ENCODE data around the gene CNIH2.

The CNIH2 gene

GRCh38 chr11:66277471-66278362 lies at the start of gene CNIH2:
Gene CNIH2 (plus strand): TSS chr11:66278175. CDS start chr11:66278457, 282 bp downstream.
- TF ChIP-seq CTCF (IDR thresholded peaks at IDR 0.05; ENCODE audit: low read depth, low read length, missing control alignments): no peak
- no peak for DNase-seq (ENCODE audit: low read depth)
- no peak within 1 kb of the TSS for H3K4me3 ChIP-seq (ENCODE audit: low read depth, low read length)

- no peak for DNase-seq (ENCODE audit: low read depth)
- TF ChIP-seq CTCF (IDR thresholded peaks at IDR 0.05; ENCODE audit: low read depth, low read length, missing control alignments): no peak
Observed at GRCh38 chr11:66228521-66228920, 49.5 kb upstream of the CNIH2 start.

GRCh38 chr11:66230156-66230555 lies 47.8 kb upstream of the CNIH2 start:
- no peak for DNase-seq (ENCODE audit: low read depth)
- TF ChIP-seq CTCF (IDR thresholded peaks at IDR 0.05; ENCODE audit: low read depth, low read length, missing control alignments): no peak
- H3K4me3 ChIP-seq (ENCODE audit: low read depth, low read length): no peak overlapping the region

More at GRCh38 chr11:66228521-66228920, 49.5 kb upstream of the CNIH2 start:
- H3K4me3 ChIP-seq (ENCODE audit: low read depth, low read length): no peak overlapping the region

- TF ChIP-seq CTCF (IDR thresholded peaks at IDR 0.05; ENCODE audit: low read depth, low read length, missing control alignments): no peak
- DNase-seq (ENCODE audit: low read depth): no peak
Observed at GRCh38 chr11:66230978-66231377, 47.0 kb upstream of the CNIH2 start.

GRCh38 chr11:66231561-66231960 lies 46.4 kb upstream of the CNIH2 start:
- no peak overlapping the region for H3K4me3 ChIP-seq (ENCODE audit: low read depth, low read length)
- TF ChIP-seq CTCF (IDR thresholded peaks at IDR 0.05; ENCODE audit: low read depth, low read length, missing control alignments): no peak
- no peak for DNase-seq (ENCODE audit: low read depth)

More at GRCh38 chr11:66230978-66231377, 47.0 kb upstream of the CNIH2 start:
- no peak overlapping the region for H3K4me3 ChIP-seq (ENCODE audit: low read depth, low read length)

- TF ChIP-seq CTCF (IDR thresholded peaks at IDR 0.05; ENCODE audit: low read depth, low read length, missing control alignments): no peak
- DNase-seq (ENCODE audit: low read depth): no peak
- no peak overlapping the region for H3K4me3 ChIP-seq (ENCODE audit: low read depth, low read length)
Observed at GRCh38 chr11:66232769-66233168, 45.2 kb upstream of the CNIH2 start.

All from GM12864 (cell line).